Testis (tissue), 2 donors: ENCODE measurements around the gene TPCN2.

ENCODE experiments used
- POLR2A ChIP-seq: fragments of 450-650 bp; IDR thresholded peaks from one replicate; pipeline ENCODE4 v1.6.1; 2017; ENCODE audit warnings: antibody characterized with exemption, mild to moderate bottlenecking, moderate library complexity
- TF ChIP-seq, protein P1 (sequence below), 3 experiments: fragments of 450-650 bp in 2 of 3; fragments of 200-600 bp in 1 of 3; sonication (generic) in 1 of 3; IDR thresholded peaks; one replicate each; pipeline ENCODE4 v1.5.1; 2016 to 2019; ENCODE audit warnings: antibody characterized with exemption in 3 of 3, mild to moderate bottlenecking in 2 of 3, moderate library complexity in 1 of 3

DNA sequence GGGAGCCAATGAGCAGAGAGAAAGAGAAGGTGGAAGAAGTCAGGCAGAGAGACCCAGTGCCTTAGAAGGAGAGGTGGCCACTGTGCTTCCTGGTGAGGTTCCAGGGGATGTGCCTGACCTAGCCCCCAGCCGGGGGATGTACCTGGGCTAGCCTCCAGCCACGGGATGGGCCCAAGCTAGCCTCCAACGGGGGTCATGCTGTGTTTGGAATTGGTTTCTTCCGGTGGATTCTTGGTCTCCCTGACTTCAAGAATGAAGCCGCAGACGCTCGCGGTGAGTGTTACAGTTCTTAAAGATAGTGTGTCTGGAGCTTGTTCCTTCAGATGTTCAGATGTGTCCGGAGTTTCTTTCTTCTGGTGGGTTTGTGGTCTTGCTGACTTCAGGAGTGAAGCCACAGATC is 100.1 kb downstream of the TPCN2 start:
- TF ChIP-seq, protein P1, sequence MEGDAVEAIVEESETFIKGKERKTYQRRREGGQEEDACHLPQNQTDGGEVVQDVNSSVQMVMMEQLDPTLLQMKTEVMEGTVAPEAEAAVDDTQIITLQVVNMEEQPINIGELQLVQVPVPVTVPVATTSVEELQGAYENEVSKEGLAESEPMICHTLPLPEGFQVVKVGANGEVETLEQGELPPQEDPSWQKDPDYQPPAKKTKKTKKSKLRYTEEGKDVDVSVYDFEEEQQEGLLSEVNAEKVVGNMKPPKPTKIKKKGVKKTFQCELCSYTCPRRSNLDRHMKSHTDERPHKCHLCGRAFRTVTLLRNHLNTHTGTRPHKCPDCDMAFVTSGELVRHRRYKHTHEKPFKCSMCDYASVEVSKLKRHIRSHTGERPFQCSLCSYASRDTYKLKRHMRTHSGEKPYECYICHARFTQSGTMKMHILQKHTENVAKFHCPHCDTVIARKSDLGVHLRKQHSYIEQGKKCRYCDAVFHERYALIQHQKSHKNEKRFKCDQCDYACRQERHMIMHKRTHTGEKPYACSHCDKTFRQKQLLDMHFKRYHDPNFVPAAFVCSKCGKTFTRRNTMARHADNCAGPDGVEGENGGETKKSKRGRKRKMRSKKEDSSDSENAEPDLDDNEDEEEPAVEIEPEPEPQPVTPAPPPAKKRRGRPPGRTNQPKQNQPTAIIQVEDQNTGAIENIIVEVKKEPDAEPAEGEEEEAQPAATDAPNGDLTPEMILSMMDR (IDR thresholded peaks at IDR 0.05): no peak
- no peak for TF ChIP-seq POLR2A
